IgD-negative memory B cell (primary cell): ENCODE data around the gene ADAP1. TPM values are rescaled to one million over a fixed set of nuclear protein-coding genes. Genes with fewer than 3 reads are reported as not detected.
"Not testable (repeated sequence)": the region's sequence is repeated elsewhere in the genome, so short reads cannot be mapped to it uniquely, and the experiment has no call there.

Experiments used
- H3K27ac Mint-ChIP-seq, 3 donors: one replicate each; pipeline ENCODE4 v1.8.0; 2020 to 2022; ENCODE audit warnings: mild to moderate bottlenecking in 3 of 3, mixed read lengths in 3 of 3, moderate library complexity in 1 of 3
- H3K27me3 Mint-ChIP-seq: one replicate; pipeline ENCODE4 v1.8.0; 2021; ENCODE audit warnings: mixed read lengths
- H3K36me3 Mint-ChIP-seq: one replicate; pipeline ENCODE4 v1.8.0; 2020; ENCODE audit warnings: mild to moderate bottlenecking, mixed read lengths
- H3K4me1 Mint-ChIP-seq, 3 donors: one replicate each; pipeline ENCODE4 v1.8.0; 2020 to 2022; ENCODE audit warnings: mixed read lengths in 3 of 3, mild to moderate bottlenecking in 1 of 3
- H3K4me3 Mint-ChIP-seq, 4 donors: one replicate each; pipeline ENCODE4 v1.8.0; 2020 to 2022; ENCODE audit warnings: mild to moderate bottlenecking in 4 of 4, mixed read lengths in 4 of 4, moderate library complexity in 3 of 4
- H3K9me3 Mint-ChIP-seq, 3 donors: one replicate each; pipeline ENCODE4 v1.8.0; 2020 to 2021; ENCODE audit warnings: mixed read lengths in 3 of 3, mild to moderate bottlenecking in 1 of 3
- polyA plus RNA-seq: library from polyadenylated mRNA; unstranded; fragments of 300-500 nt; fragmentation: Illumina TruSeq; gene quantifications from one replicate; pipeline ENCODE4 v1.2.3, GENCODE V29; 2021

The ADAP1 gene
- polyA plus RNA-seq = 6.4 TPM

DNA sequence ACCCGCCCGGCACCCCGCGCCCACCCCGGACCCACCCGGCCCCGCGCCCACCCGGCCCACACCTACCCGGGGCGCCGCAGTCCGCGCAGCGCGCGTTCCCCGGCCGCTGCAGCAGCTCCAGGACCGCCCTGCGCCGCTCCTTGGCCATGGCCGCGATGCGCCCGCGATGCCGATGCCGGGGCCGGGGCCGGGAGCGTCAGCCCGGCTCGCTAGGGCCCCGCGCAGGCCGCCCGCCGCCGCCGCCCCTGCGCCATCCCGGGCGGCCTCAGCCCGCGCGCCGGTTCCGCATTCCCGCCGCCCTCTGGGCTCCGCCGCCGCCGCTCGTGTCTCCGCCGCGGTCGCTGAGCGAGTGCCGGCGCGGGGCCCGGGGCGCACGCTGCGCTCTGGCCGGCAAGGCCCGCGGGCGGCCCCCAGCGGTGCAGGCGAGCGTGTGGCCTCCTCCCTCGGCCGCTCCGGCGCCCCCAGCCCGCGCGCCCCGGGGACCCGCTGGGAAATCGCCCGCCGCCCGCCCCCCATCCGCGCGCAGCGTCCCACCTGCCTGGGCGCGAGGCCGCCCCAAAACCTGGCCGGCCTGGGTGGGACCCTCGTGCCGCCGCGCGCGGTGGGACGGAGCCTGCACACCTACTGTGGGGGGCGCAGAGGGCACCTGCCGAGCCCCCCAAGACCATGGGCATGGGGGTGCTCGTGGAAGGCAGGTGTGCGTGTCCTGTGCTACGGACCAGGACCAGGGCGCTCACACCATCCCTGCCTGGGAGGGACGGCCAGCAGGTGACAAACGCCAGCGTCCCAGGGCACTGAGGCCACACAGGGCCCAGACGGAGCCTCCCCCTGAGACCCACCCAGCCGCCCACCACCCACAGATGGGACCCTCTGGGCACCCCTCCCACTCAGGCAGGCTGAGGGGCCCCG is at the start of gene ADAP1:
TSS of gene ADAP1 (minus strand) at position 351 of the 909 bp plus-strand sequence. CDS start at position 148, 203 bp downstream.
- H3K27me3 Mint-ChIP-seq = peaks cover 2% of the 10 kb centered on the region

DNA sequence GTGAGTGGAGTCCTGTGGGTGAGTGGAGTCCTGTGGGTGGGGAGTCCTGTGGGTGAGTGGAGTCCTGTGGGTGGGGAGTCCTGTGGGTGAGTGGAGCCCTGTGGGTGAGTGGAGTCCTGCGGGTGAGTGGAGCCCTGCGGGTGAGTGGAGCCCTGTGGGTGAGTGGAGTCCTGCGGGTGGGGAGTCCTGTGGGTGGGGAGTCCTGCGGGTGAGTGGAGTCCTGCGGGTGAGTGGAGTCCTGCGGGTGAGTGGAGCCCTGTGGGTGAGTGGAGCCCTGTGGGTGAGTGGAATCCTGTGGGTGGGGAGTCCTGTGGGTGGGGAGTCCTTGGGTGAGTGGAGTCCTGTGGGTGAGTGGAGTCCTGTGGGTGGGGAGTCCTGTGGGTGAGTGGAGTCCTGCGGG is 48.0 kb upstream of the ADAP1 start:
- not testable (repeated sequence) for H3K4me3 Mint-ChIP-seq, H3K27me3 Mint-ChIP-seq, H3K27ac Mint-ChIP-seq, H3K9me3 Mint-ChIP-seq, H3K36me3 Mint-ChIP-seq
- H3K4me1 Mint-ChIP-seq = peaks cover 0 to 15% (median 12%) of the 10 kb centered on the region in 3 donors

More for the DNA sequence above, at the start of gene ADAP1:
- no peaks in the 10 kb centered on the region for H3K9me3 Mint-ChIP-seq
- peak within 1 kb of the TSS in 1 of 3 donors; percentile 92 for H3K27ac Mint-ChIP-seq
- H3K4me1 Mint-ChIP-seq = peaks cover 6 to 12% (median 10%) of the 10 kb centered on the region in 3 donors
- peak within 1 kb of the TSS; percentile 55 to 92 (median 82) for H3K4me3 Mint-ChIP-seq
- no peaks in the 10 kb centered on the region for H3K36me3 Mint-ChIP-seq

GRCh38 chr7:1002026-1002425 is 47.5 kb upstream of the ADAP1 start:
- not testable (repeated sequence) for H3K4me3 Mint-ChIP-seq

GRCh38 chr7:1001069-1001770 is 46.7 kb upstream of the ADAP1 start:
- peak overlapping the region in 1 of 4 donors; percentile 23 for H3K4me3 Mint-ChIP-seq
- not testable (repeated sequence) for H3K27me3 Mint-ChIP-seq, H3K9me3 Mint-ChIP-seq, H3K36me3 Mint-ChIP-seq
- peak overlapping the region in 1 of 3 donors; percentile 85 for H3K27ac Mint-ChIP-seq
- peaks cover 0 to 15% (median 12%) of the 10 kb centered on the region in 3 donors for H3K4me1 Mint-ChIP-seq

More at GRCh38 chr7:1002026-1002425, 47.5 kb upstream of the ADAP1 start:
- not testable (repeated sequence) for H3K9me3 Mint-ChIP-seq, H3K36me3 Mint-ChIP-seq, H3K27ac Mint-ChIP-seq, H3K27me3 Mint-ChIP-seq
- H3K4me1 Mint-ChIP-seq = peaks cover 0 to 15% (median 12%) of the 10 kb centered on the region in 3 donors

DNA sequence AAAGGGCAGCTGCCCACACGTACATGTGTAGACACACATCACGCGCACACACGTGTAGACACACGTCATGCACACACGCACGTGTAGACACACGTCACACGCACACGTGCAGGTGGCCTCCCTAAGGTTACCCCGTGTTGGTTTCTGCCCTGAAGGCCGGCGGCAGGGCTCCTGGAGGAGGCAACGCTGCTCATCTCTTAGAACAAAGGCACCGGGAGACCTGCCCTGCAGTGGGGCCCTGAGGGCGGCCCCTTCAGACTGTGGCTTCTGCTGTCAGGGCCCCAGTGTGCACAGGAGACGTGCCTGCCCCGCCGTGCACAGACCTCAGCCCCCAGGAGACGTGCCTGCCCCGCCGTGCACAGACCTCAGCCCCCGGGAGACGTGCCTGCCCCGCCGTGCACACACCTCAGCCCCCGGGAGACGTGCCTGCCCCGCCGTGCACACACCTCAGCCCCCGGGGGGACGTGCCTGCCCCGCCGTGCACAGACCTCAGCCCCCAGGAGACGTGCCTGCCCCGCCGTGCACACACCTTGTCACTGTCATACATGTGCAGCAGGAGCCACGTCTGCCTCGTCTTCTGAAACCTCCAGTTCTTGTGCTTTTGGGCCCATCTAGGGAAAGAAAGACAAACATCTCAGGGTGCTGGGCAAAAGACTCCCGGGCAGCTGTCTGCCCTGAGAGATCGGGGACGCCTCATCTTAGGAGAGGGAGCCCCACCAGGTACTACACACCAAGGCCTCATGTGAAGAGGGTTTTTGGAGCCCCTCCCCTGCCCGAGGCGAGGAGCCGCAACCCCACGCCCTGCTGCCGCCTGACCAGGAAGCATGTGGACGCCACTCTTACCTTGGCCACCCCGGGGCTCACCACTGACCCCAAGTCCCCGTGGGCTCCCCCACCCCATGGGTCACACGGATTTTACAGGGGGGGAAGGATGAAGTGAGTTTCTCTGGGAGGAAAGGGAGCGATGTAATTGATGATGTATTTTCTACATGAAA is 45.8 kb upstream of the ADAP1 start:
- Mint-ChIP-seq H3K4me1 (peaks cover 0 to 15% (median 12%) of the 10 kb centered on the region in 3 donors), H3K27ac (peak overlapping the region; percentile 75 to 88 (median 85)), H3K36me3 (no peaks in the 10 kb centered on the region), H3K27me3 (no peaks in the 10 kb centered on the region), H3K9me3 (no peaks in the 10 kb centered on the region), H3K4me3 (peak overlapping the region; percentile 38 to 87 (median 63))

GRCh38 chr7:999149-999879 is 44.8 kb upstream of the ADAP1 start:
- Mint-ChIP-seq H3K4me3 (peak overlapping the region in 2 of 4 donors; percentile 45 to 48), H3K27ac (peak overlapping the region in 2 of 3 donors; percentile 75 to 85), H3K27me3 (no peaks in the 10 kb centered on the region), H3K9me3 (no peaks in the 10 kb centered on the region), H3K4me1 (peaks cover 0 to 16% (median 15%) of the 10 kb centered on the region in 3 donors), H3K36me3 (peaks cover 2% of the 10 kb centered on the region)

- Mint-ChIP-seq H3K27ac (peak overlapping the region in 2 of 3 donors; percentile 31 to 39), H3K36me3 (peaks cover 2% of the 10 kb centered on the region)
Measured at GRCh38 chr7:997404-998395, 43.2 kb upstream of the ADAP1 start.

DNA sequence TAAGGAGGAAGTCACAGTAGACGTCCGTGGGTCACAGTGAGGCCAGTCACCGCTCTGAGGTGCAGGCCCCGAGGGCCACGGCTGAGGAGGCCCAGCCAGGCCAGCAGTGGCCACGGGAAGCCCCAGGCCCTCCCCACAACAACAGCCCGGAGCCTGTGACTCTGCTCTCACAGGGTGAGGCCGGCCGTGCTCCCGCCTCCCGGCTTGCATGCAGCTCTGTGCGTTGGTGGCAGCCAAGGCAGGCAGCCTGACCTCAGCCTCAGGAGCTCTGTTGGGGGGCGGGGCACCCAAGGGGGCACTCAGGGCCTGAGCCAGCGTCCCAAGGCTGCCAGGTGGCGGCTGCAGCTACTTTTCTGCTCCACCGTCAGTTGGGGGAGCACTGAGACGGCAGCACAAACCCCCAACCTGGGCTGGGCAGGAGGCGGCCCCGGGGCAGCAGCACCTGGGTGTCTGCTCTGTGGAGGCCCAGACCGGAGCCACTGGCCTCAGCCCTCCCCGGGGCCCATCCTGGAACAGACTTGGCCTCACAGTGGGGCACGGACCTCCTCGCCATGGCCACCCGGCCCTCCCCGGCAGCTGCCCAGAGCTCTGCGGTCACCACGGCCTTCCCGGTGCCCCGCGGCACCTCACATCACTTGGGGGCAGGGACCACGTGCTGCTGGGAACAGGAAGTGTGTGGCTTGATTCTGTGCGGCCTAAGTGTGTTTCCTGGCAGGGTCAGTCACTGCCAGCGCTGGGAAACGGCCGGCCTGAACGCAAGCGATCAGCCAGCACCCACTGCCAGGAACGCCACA is 41.8 kb upstream of the ADAP1 start:
- H3K27ac Mint-ChIP-seq = peak overlapping the region in 1 of 3 donors; percentile 21
- peaks cover 4% of the 10 kb centered on the region for H3K27me3 Mint-ChIP-seq
- H3K4me1 Mint-ChIP-seq = peaks cover 3 to 16% (median 15%) of the 10 kb centered on the region in 3 donors
- peaks cover 2% of the 10 kb centered on the region for H3K36me3 Mint-ChIP-seq
- H3K9me3 Mint-ChIP-seq = no peaks in the 10 kb centered on the region
- H3K4me3 Mint-ChIP-seq = no peak overlapping the region

More at GRCh38 chr7:997404-998395, 43.2 kb upstream of the ADAP1 start:
- H3K4me3 Mint-ChIP-seq = no peak overlapping the region
- H3K9me3 Mint-ChIP-seq = no peaks in the 10 kb centered on the region
- H3K4me1 Mint-ChIP-seq = peaks cover 3 to 16% (median 15%) of the 10 kb centered on the region in 3 donors
- H3K27me3 Mint-ChIP-seq = peaks cover 4% of the 10 kb centered on the region

DNA sequence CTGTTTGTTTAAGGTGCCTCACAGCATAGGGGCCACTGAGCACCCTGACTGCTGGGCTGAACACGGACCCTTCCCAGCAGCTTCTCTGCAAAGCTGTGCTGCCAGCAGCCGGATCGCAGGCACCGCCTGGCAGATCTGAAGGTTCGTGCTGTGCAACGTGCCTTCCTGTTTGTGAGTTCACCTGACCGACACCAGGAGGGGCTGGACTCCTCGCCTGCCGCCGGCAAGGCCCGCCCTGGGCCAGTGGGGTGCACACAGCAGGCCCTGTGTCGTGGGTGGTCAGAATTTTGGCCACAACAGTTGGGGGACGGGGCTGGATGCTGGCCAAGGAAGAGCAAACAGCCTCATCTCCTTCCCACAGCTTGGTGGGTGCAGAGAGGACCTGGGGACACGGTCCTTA is 41.1 kb upstream of the ADAP1 start:
- H3K4me1 Mint-ChIP-seq = peaks cover 3 to 13% (median 11%) of the 10 kb centered on the region in 3 donors
- H3K27ac Mint-ChIP-seq = no peak overlapping the region
- H3K27me3 Mint-ChIP-seq = peaks cover 5% of the 10 kb centered on the region
- no peaks in the 10 kb centered on the region for H3K9me3 Mint-ChIP-seq
- H3K4me3 Mint-ChIP-seq = no peak overlapping the region
- peaks cover 2% of the 10 kb centered on the region for H3K36me3 Mint-ChIP-seq

GRCh38 chr7:994592-995308 is 40.3 kb upstream of the ADAP1 start:
- Mint-ChIP-seq H3K4me3 (peak overlapping the region in 1 of 4 donors; percentile 65), H3K9me3 (no peaks in the 10 kb centered on the region), H3K27me3 (peaks cover 5% of the 10 kb centered on the region), H3K4me1 (peaks cover 3 to 8% (median 5%) of the 10 kb centered on the region in 3 donors), H3K27ac (peak overlapping the region in 2 of 3 donors; percentile 39 to 77), H3K36me3 (peaks cover 2% of the 10 kb centered on the region)

DNA sequence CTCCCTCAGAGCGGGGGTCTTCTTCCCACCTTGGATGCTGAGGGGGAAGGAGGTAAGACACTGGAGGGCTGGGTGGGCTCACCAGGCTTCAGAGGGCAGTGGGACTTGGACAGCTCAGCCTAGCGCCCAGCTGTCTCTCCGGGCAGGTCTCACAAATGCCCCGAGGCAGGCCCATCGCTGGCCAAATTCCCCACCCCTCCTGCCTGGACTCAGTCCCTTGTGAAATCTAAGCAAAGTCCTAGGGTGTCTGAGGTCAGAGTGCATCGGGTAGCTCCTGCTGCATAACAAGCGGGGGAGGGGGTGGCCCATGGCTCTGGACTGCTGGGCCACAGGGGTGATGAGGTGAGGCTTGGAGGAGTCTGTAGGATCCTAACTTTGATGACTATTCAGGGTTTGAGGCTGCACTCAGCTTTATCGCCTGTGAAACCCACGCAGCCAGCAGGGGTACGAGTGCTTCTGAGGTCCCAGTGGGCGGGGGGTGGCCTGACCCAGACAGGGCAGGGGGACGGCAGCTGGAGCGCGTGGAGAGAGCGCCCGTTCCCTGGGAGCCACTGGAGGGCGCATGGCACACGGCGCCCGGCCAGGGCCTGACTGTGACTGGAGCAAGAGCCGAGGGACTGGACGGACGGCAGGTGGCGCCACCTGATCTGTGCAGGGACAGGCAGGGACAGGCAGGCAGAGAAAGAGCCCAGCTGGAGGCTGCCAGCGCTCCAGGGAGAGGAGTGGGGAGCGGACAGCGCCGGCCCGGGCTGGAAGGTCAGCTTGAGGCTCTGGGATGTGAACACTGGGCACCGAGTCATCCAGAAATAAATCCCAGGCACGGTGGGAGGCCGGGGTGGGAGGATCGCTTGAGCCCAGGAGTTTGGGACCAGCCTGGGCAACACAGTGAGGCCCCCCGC is 38.5 kb upstream of the ADAP1 start:
- no peaks in the 10 kb centered on the region for H3K9me3 Mint-ChIP-seq
- peak overlapping the region in 2 of 3 donors; percentile 73 to 79 for H3K27ac Mint-ChIP-seq
- H3K27me3 Mint-ChIP-seq = peaks cover 5% of the 10 kb centered on the region
- H3K4me1 Mint-ChIP-seq = peaks cover 3 to 6% (median 3%) of the 10 kb centered on the region in 3 donors
- peak overlapping the region in 1 of 4 donors; percentile 52 for H3K4me3 Mint-ChIP-seq
- peaks cover 2% of the 10 kb centered on the region for H3K36me3 Mint-ChIP-seq
